GM19372 (cell line): ENCODE results near the gene GNB2.
"Not testable (repeated sequence)": the region's sequence is repeated elsewhere in the genome, so short reads cannot be mapped to it uniquely, and the experiment has no call there.

Experiments used
- ATAC-seq: cut with Tn5 transposase; IDR thresholded peaks from one replicate; pipeline ENCODE4 v1.9.1; 2021; ENCODE audit warnings: mild to moderate bottlenecking, low read depth, moderate library complexity; ENCODE audit not compliant: unreplicated experiment

The GNB2 gene

GRCh38 chr7:100723732-100724275, 50.3 kb downstream of the GNB2 start:
- ATAC-seq, result no peak

- ATAC-seq, result not testable (repeated sequence)
These were observed 50.8 kb downstream of the GNB2 start for GRCh38 chr7:100724364-100724763.

GRCh38 chr7:100726996-100727761, 53.6 kb downstream of the GNB2 start:
- ATAC-seq, result no peak

- no peak for ATAC-seq
These were observed 54.7 kb downstream of the GNB2 start for GRCh38 chr7:100728196-100728595.
